GM04503 (cell line): ENCODE measurements around the gene CD1D.
"Not testable (repeated sequence)": the region's sequence is repeated elsewhere in the genome, so short reads cannot be mapped to it uniquely, and the experiment has no call there.

Experiments
- DNase-seq: peaks from one replicate; pipeline ENCODE4 v3.0.0-alpha.2; 2012; ENCODE audit warnings: low read depth

Gene CD1D

GRCh38 chr1:158176849-158177699 is 3.6 kb upstream of the CD1D start:
- not testable (repeated sequence) for DNase-seq

GRCh38 chr1:158177700-158178450 is 2.8 kb upstream of the CD1D start:
- DNase-seq: no peak

GRCh38 chr1:158179301-158180041 is 1.2 kb upstream of the CD1D start:
- DNase-seq: no peak

GRCh38 chr1:158181577-158181922 is 855 bp downstream of the CD1D start:
- DNase-seq: no peak

- DNase-seq: no peak
Observed at GRCh38 chr1:158185770-158186169, 5.1 kb downstream of the CD1D start.

GRCh38 chr1:158186180-158186579 is 5.5 kb downstream of the CD1D start:
- no peak for DNase-seq

GRCh38 chr1:158188611-158189010 is 7.9 kb downstream of the CD1D start:
- no peak for DNase-seq

GRCh38 chr1:158189624-158190023 is 8.9 kb downstream of the CD1D start:
- no peak for DNase-seq

GRCh38 chr1:158191299-158191698 is 10.6 kb downstream of the CD1D start:
- DNase-seq: no peak

GRCh38 chr1:158196461-158196860 is 15.8 kb downstream of the CD1D start:
- DNase-seq: no peak

GRCh38 chr1:158199849-158200248 is 19.2 kb downstream of the CD1D start:
- no peak for DNase-seq

GRCh38 chr1:158200527-158200926 is 19.8 kb downstream of the CD1D start:
- DNase-seq: no peak

GRCh38 chr1:158203693-158204457 is 23.2 kb downstream of the CD1D start:
- DNase-seq: peak; percentile 1

- no peak for DNase-seq
Observed at GRCh38 chr1:158204458-158204827, 23.7 kb downstream of the CD1D start.

- no peak for DNase-seq
Observed at GRCh38 chr1:158208586-158209116, 28.0 kb downstream of the CD1D start.

- no peak for DNase-seq
Observed at GRCh38 chr1:158212320-158212719, 31.6 kb downstream of the CD1D start.

- DNase-seq: not testable (repeated sequence)
Observed at GRCh38 chr1:158223445-158223844, 42.8 kb downstream of the CD1D start.

GRCh38 chr1:158227904-158228623 is 47.4 kb downstream of the CD1D start:
- DNase-seq: no peak
